SW 1271 (cell line): Measurements from ENCODE around the gene SERGEF.

Experiments used
- DNase-seq, 2 experiments: peaks; one replicate each; lab custom pipeline; 2025; lab: John Stamatoyannopoulos, UW

Gene SERGEF

GRCh38 chr11:18012906-18013781 is at the start of gene SERGEF:
SERGEF (minus strand) TSS chr11:18013047; CDS start chr11:18013010, 37 bp downstream.
- DNase-seq: peak; percentile 73 to 86

GRCh38 chr11:18061351-18061750 is 48.5 kb upstream of the SERGEF start:
- no peak for DNase-seq

GRCh38 chr11:18056561-18057181 is 43.8 kb upstream of the SERGEF start:
- DNase-seq: no peak

- DNase-seq: no peak
Observed at GRCh38 chr11:18054511-18055103, 41.8 kb upstream of the SERGEF start.

GRCh38 chr11:18050848-18051247 is 38.0 kb upstream of the SERGEF start:
- DNase-seq: no peak

GRCh38 chr11:18046116-18046777 is 33.4 kb upstream of the SERGEF start, which contains the start of gene TPH1:
TPH1 (minus strand) TSS chr11:18046269; CDS start chr11:18040762, 5,507 bp downstream.
- no peak for DNase-seq

- DNase-seq: no peak
Observed at GRCh38 chr11:18036456-18036855, 23.6 kb upstream of the SERGEF start.

- no peak for DNase-seq
Observed at GRCh38 chr11:18027475-18027874, 14.6 kb upstream of the SERGEF start.

GRCh38 chr11:18022419-18022818 is 9.6 kb upstream of the SERGEF start:
- no peak for DNase-seq

- DNase-seq: no peak
Observed at GRCh38 chr11:18019650-18020049, 6.8 kb upstream of the SERGEF start.

- no peak for DNase-seq
Observed at GRCh38 chr11:18016789-18017188, 3.9 kb upstream of the SERGEF start.

GRCh38 chr11:18014876-18015275 is 2.0 kb upstream of the SERGEF start:
- DNase-seq: no peak

- DNase-seq: peak in 1 of 2 experiments; percentile 17
Observed at GRCh38 chr11:18013790-18014507, 1.1 kb upstream of the SERGEF start.

GRCh38 chr11:18012122-18012905 is 533 bp downstream of the SERGEF start:
- DNase-seq: peak in 1 of 2 experiments; percentile 5

GRCh38 chr11:18011633-18012032 is 1.2 kb downstream of the SERGEF start:
- DNase-seq: no peak

GRCh38 chr11:18010977-18011586 is 1.8 kb downstream of the SERGEF start:
- no peak for DNase-seq

- no peak for DNase-seq
Observed at GRCh38 chr11:18010121-18010670, 2.7 kb downstream of the SERGEF start.

- DNase-seq: no peak
Observed at GRCh38 chr11:18005376-18006129, 7.3 kb downstream of the SERGEF start.

- DNase-seq: no peak
Observed at GRCh38 chr11:18001191-18001590, 11.7 kb downstream of the SERGEF start.
